ENCODE data around the gene GATA3.

Gene GATA3

DNA sequence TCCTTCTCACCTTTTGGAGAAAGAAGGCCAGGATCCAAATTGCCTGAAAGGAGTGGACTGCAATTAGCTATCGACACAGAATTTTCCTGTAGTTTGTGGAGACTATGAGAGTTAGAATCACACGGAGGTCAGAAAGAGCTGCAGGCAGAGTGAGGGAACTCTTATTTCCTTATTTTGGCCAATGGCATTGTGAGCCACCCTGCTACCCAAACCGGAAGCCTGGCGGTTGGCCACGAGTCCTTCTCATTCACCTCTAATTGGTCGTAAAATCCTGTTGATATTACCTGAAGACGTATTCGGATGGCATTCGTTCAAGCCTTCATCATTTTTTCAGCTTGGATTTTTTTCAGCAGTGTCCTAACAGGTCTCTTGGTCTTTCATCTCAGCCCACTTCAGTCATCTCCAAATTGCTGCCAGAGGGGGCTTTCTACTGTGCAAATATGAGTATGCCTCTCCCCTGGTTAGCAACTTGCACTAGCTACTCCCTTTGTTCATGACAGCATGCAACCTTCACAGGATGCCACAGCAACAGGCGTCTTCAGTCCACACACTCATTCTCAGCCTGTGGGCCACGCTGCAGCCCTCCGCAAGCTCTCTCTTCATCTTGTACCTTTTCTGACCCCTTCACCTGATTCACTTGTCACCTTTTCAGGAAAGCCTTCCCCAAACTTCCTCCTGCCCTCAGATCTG is 66.9 kb downstream of the GATA3 start:
- TF ChIP-seq, protein P1, sequence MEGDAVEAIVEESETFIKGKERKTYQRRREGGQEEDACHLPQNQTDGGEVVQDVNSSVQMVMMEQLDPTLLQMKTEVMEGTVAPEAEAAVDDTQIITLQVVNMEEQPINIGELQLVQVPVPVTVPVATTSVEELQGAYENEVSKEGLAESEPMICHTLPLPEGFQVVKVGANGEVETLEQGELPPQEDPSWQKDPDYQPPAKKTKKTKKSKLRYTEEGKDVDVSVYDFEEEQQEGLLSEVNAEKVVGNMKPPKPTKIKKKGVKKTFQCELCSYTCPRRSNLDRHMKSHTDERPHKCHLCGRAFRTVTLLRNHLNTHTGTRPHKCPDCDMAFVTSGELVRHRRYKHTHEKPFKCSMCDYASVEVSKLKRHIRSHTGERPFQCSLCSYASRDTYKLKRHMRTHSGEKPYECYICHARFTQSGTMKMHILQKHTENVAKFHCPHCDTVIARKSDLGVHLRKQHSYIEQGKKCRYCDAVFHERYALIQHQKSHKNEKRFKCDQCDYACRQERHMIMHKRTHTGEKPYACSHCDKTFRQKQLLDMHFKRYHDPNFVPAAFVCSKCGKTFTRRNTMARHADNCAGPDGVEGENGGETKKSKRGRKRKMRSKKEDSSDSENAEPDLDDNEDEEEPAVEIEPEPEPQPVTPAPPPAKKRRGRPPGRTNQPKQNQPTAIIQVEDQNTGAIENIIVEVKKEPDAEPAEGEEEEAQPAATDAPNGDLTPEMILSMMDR (IDR thresholded peaks at IDR 0.05; ENCODE audit: low read depth, low read length) = no peak
- DNase-seq (ENCODE audit: low read depth, low spot score) = no peak
- no peak overlapping the region for H3K4me3 ChIP-seq (ENCODE audit: low read depth, low read length)
- in situ Hi-C loops (cut with HindIII; ENCODE audit: low sequenced_read_pairs) = no loop called here

DNA sequence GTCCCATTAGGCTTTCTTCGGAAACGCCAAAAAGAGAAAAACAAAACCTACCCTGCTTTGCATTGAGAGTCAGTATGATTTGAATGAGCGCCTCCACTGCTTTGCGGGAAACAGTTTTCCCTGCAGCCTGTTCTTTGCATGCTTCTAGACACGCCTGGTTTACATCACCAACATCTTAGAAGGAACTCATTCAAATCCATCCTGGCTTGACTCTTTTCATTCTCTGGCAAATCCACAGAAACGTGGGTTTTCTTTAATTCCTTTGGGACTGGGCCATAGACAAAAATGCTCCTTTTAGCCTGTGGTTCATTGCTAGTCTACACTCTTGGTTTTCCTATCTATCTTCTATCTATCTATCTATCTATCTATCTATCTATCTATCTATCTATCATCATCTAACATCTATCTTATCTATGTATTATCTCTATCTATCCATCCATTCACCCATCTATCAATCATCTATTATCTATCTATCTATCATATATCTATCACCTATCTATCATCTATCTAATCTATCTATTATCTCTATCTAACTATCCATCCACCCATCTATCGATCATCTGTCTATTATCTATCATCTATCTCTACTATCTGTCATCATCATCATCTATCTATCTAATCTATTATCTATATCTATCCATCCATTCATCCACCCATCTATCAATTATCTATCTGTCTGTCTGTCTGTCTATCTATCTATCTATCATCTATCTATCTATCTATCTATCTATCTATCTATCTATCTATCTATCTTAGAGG is 68.3 kb downstream of the GATA3 start:
- H3K4me3 ChIP-seq (ENCODE audit: low read depth, low read length) = no peak overlapping the region
- TF ChIP-seq, protein P1 (IDR thresholded peaks at IDR 0.05; ENCODE audit: low read depth, low read length) = no peak
- in situ Hi-C loops (cut with HindIII; ENCODE audit: low sequenced_read_pairs) = no loop called here
- DNase-seq (ENCODE audit: low read depth, low spot score) = no peak

DNA sequence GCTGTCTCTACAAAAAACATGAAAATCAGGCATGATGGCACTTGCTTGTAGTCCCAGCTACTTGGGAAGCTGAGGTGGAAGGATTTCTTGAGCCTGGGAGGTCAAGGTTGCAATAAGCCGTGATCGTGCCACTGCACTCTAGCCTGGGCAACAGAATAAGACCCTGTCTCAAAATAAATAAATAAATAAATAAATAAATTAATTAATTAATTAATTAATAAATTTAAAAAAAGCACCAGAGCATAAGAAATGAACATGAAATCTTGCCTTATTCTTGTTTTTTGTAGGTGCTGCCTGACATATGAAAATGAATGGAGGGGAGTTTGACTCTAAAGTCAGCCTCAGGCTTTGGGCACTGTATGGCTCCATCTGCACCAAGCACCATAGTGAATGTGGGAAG is 69.9 kb downstream of the GATA3 start:
- no peak overlapping the region for H3K4me3 ChIP-seq (ENCODE audit: low read depth, low read length)
- in situ Hi-C loops (cut with HindIII; ENCODE audit: low sequenced_read_pairs) = no loop called here
- TF ChIP-seq, protein P1 (IDR thresholded peaks at IDR 0.05; ENCODE audit: low read depth, low read length) = no peak
- no peak for DNase-seq (ENCODE audit: low read depth, low spot score)

Data from astrocyte of the spinal cord (primary cell).